Skin epidermis (tissue), 12 donors: ENCODE measurements around the gene CACNA1S.

ENCODE experiments used
- H3K27ac ChIP-seq, 21 experiments: fragments of 200-600 bp; sonication (generic) in 11 of 21; one replicate each; pipeline ENCODE4 v1.5.0; 2020; ENCODE audit warnings: mild to moderate bottlenecking in 3 of 21, inconsistent platforms in 2 of 21, moderate library complexity in 2 of 21
- H3K4me3 ChIP-seq, 7 experiments: fragments of 200-600 bp; sonication (generic) in 2 of 7; one replicate each; pipeline ENCODE4 v1.5.0; 2020; ENCODE audit warnings: inconsistent platforms in 2 of 7, mild to moderate bottlenecking in 2 of 7, moderate library complexity in 1 of 7

CACNA1S gene

DNA sequence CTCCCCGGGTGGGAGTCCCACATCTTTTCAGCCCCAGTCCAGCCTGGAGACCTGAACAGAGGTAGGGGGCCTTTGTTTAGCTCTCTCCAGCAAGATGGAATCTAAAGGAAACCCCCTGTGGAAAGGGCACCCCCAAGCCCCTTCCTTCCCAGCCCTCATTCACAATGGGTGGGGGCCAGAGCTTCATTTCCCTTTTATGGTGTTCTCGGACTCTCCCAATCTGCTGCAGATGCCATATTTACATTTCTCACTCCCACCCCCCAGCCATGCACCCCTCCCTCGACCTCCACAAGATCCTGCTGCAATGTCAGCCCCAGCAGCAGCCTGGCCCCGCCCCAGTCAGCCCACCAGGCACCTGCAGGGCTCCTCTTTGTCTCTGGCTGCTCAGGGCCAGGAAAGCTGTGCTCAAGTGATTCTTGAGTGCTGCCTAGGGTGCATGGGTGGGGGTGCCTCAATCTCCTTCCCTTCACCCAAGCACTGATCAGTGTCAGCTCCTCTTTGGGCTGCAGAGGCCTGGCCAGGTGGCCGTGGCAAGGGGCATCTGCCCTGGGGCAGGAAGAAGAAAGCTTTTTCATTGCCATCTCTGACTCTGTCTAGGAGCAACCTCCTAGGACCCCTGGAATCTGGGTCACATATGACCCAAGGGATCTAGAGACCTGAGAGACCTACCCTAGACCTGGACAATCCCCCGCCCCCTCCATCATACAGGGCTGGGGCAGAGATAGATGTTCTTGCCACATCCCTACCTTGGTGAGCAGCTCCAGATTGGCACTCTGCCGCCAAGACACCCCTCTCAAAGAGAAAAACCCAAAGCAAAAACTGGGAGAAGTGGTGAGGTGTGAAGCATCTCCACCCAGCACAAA, 90.4 kb downstream of the CACNA1S start:
- H3K27ac ChIP-seq = peak overlapping the region in 13 of 21 experiments; percentile 28 to 90 (median 74)
- H3K4me3 ChIP-seq = peak overlapping the region in 5 of 7 experiments; percentile 50 to 59 (median 55)

DNA sequence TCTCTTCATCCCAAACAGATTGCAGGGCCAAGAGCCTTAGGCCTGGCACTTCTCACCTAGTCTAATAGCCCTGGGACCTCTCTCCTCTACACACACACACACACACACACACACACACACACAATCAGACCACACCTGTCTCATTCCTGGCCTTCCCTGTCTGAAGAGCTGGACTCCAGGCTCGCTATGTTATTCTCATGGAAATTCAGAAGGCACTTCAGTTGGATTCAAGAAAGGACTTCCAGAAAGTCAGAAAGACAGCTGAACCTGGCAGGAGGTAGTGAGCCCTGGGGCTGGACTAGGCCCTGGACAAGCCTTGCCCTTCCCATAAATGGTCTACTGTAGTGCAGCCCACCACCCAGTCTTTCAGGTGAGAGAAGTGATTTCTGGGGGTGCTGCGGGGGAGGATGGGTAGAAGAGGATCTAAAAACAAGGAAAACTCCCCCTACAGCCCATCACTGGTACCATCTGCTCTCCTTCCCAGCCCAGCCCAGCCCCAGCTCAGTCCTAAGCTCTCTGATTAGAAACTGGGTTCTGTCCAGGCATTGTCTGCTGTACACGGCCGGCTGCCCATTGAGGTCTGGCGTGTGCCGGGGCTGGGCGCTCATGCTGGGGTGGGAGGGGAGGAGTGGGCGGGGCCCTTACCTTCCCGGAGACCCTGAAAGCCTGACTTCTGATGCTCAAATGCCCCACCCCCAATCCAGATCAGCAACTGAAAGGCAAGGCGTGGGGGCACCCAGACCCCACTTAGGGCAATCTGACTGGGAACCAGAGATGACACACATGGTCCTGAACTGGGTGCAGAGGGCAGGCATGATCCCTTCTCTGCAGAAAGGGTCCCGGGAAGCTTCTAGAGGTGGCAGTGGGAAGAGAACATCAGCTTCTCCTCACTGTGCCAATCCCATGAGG, 91.3 kb downstream of the CACNA1S start:
- Histone ChIP-seq H3K27ac (peak overlapping the region in 16 of 21 experiments; percentile 19 to 90 (median 68)), H3K4me3 (no peak overlapping the region)

DNA sequence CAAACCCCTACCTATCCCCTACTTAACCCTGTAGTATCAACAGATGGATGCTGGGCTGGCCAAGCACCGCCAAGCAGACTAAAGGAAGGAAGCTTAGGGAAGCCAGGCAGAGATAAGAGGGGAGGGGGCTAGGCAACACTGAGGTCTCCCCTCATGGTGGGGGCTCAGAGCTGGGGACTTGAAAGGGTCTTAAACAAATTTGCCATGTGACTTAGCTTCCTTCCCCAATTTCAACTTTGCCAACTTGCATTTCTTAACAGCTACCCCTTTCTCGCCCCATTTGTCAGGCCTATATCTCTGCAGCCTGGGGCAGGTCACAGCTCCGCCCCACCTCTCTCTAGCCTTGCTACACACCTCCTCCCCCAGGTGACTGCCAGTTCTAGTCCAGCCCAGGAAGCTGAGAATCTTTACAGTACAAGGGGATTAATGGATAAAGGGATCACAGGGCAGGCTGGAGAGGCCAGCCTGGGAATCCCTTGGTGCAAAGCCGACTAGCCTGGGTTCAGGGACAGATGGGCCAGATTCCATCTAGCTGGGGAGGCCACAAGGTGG, 92.1 kb downstream of the CACNA1S start:
- Histone ChIP-seq H3K4me3 (no peak overlapping the region), H3K27ac (peak overlapping the region in 17 of 21 experiments; percentile 13 to 90 (median 65))

DNA sequence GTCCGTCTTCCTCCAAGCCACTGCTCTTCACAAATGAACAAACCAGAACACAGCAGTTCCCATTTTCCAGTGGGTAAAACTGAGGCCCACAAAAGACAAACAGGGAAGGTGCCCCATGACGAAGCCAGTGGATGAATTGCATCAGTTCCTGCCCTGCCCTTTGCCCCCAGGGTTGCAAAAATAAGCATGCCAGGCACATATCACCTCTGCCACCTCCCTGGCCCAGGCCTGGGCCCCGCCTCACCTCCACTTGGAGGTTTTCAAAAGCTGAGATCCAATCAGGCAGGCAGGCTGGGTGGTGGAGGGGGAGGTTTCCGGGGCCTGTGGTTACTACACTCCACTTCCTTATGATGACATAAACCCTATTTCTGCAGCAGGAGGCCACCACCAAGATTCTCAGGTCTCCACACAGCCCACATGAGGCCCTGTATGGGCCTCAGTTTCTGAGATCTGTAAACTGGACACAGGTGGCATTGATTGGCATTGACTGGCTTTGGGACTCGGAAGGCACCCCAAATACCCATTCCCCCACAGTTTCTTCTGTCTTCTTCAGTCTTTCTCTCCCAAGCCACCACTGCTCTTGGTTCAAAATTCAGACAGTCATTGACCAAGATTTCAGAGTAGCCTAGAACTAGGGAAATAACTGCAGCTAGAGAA, 92.8 kb downstream of the CACNA1S start:
- Histone ChIP-seq H3K4me3 (no peak overlapping the region), H3K27ac (peak overlapping the region in 13 of 21 experiments; percentile 13 to 90 (median 74))

DNA sequence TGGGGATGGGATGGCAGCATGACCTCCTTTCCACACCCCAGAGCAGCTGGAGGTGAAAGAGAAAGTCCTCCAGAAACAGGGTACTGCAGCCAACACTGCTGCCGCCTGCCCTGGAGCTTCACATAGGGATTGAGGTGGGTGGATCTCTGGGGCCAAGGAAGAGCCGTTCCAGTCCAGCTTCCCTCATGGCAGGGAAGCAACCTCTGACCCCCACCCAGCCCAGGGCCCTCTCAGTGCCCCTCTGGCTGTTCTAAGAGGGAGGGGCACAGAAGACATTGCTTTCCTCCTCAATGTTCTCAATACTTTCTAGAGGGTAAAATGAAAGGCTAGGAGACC, 94.4 kb downstream of the CACNA1S start:
- no peak overlapping the region for H3K4me3 ChIP-seq
- H3K27ac ChIP-seq = no peak overlapping the region

DNA sequence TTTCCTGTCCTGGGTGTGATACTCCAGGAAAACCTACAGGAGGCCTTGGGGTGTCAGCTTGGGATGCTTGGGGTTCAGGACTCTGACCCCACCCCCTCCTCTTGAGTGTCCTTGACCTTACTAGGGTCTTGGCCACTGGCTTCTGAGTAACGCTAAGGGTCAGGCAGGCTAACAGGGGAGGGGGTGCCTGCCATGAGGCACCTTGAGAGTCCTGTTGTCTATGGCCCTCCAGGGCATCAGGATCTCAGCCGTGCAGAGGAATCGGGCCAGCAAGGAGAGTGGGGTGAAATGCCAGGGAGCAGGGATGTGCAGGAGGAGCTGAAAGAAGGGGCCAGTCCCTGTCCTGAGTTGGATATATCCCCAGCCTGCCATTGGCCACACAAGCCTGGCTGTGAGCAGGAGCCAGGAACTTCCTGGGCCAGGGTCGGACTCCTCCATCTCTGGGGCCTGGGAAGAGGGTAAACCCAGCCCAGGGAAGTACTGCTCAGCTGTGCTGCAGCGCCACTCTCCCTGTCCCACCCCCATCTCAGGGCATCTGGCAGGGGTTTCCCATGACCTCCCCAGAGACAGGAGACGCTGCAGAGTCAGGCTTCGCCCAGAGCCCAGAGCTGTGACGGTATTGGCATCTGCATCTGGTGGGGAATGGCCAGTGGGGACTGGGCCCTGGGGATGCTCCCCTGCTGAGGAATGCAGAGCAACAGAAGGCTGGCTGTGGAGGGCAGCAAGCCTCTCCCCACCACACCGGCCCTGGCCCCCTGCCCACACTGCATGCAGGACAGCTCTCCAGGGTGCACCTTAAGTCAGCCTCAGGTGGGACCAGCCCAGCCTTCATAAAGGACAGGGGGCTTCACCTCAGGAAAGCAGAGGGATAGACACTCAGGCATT, 95.0 kb downstream of the CACNA1S start:
- Histone ChIP-seq H3K4me3 (no peak overlapping the region), H3K27ac (peak overlapping the region in 2 of 21 experiments; percentile 1 to 18)

DNA sequence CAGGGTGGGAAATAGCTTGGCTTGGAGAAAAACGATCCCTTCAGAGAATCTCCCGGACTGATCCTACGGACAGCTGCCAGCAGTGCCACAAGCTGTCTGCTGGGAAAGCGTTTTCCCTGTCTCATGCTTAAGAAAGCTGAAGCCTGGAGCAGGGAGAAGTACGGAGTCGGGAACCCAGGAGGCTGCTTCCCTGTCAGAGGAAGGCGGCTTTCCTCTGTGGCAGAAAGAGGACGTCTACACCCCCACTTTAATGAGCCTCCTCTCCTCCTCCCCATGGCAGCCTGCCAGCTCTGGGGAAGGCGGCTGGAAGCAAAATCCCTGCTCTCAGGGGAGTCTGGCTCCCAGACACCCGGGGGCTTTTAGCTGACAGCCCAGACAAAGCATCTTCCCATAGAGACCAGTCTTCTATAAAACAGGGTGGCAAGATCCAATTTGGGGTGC, 96.0 kb downstream of the CACNA1S start:
- H3K4me3 ChIP-seq = no peak overlapping the region
- H3K27ac ChIP-seq = peak overlapping the region in 2 of 21 experiments; percentile 1 to 18

DNA sequence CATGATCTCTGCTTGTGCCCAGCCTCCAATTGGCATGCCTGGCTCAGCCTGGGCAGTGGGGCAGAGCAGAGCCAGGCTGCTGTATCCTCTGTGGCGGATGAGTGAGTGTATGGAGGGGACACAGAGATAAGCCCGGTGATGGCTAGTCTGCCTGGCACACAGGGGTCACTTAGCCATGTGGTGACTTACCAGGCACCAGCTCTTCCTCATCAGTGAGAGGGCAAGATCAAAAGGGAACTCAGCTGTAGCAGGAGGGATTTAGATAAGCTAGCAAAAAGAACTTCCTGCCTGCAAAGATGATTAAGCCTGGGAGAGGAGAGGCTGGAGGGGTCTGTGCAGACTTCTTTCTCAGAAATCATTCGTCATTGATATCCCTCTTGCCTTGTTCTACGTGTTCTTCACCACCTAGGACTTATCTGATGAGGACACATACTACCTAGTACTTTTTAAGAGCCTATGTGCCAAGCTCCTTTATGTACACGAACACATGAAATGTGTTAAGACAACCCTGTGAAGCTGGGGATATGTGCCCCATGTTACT, 96.6 kb downstream of the CACNA1S start:
- Histone ChIP-seq H3K27ac (peak overlapping the region in 2 of 21 experiments; percentile 1 to 15), H3K4me3 (no peak overlapping the region)

DNA sequence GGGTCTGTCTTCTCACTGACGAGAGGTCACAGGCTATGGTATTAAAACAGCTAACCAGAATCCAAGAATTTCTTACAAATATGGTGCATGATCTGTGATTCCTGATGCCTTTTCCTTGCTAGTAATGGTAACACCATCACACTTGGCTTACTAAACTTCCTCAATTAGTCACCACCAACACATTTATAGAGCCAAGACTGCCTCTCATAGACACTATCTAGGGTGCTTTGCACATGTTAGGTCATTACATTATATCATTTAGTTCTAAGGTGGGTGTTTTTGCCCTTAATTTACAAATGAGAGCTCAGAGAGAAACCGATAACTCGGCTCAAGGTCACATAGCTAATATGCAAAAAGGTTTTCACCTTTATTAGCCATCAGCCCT, 97.4 kb downstream of the CACNA1S start:
- H3K4me3 ChIP-seq = no peak overlapping the region
- H3K27ac ChIP-seq = no peak overlapping the region

DNA sequence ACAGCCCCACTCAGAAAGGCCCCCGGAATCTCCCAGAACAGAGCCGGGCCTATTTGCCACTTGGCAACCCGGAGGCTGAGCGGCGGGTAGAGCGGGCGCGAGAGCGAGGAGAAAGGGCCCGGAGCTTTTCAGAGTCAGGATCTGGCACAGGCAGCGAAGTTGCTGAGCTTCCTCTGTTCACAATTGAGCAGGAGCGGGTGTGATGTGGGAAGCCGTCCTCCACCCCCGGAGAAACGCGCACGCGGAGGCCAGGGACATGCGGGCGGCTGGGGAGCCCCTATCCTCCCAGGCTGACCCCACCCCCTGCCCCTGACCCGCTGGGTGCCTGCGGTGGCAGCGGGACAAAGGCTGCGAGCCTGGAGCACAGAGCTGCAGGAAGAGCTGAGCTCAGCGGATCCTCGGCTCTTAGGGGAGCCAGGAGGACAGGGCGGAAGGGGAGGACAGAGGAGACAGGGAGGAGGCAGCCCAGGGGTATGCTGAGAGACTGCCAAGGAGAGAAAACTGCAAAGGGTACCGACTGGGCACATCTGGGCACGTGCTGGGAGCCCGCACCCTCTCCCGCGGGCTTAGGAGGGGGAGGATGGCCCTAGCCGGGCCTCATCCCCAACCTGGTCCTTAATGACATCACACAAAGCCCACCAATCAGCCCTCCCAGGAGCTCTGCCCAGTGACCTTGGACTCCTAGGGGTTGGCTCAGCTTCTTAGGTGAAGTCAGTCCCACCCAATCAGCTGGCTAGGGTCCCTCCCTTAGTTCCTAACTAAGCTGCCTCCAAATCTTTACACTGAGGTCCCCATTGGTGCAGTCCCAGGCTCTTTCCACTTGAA, 98.0 kb downstream of the CACNA1S start:
- H3K4me3 ChIP-seq = peak overlapping the region in 1 of 7 experiments; percentile 4
- peak overlapping the region in 1 of 21 experiments; percentile 5 for H3K27ac ChIP-seq

DNA sequence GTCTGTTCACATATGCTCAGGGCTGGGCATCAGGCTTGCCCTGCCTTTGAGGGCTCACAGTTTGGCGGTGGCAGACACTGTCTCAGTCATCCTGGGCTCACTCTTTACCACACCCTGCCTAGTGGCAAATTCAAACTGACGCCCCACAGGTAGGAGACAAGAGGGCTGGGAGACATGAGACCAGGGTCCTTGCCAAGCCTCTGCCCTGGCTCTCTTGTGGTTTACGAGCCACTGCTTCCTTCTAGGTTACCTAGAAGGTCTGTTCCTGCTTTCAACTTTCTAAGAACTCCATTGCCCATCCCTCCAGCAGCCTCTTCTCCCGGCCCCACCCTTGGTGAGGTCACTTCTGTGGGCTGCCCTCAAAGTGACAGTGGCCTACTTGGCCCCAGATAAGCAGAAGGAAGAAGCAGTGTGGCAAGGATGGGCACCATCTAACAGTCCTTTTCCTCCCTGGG, 99.2 kb downstream of the CACNA1S start:
- no peak overlapping the region for H3K4me3 ChIP-seq
- H3K27ac ChIP-seq = no peak overlapping the region

DNA sequence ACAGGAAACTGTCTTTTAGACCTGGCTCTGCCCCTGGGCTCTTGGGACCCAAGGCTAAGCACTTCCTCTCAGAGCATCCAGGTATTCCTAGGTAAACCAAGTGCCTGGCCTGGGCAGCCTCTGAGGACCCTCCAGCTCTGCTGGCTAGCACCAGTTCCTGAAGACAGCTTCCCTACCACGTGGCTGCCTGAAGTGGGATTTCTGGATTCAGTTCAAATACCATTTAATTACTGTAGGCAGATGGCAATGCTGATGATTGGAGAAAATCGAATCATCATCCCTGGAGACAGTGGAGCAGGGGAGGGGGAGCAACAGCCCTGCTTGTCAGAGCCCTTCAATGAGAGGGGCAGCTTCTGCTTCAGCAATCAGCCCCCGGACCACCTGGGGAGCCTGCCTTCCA, 100.6 kb downstream of the CACNA1S start:
- no peak overlapping the region for H3K4me3 ChIP-seq
- no peak overlapping the region for H3K27ac ChIP-seq

DNA sequence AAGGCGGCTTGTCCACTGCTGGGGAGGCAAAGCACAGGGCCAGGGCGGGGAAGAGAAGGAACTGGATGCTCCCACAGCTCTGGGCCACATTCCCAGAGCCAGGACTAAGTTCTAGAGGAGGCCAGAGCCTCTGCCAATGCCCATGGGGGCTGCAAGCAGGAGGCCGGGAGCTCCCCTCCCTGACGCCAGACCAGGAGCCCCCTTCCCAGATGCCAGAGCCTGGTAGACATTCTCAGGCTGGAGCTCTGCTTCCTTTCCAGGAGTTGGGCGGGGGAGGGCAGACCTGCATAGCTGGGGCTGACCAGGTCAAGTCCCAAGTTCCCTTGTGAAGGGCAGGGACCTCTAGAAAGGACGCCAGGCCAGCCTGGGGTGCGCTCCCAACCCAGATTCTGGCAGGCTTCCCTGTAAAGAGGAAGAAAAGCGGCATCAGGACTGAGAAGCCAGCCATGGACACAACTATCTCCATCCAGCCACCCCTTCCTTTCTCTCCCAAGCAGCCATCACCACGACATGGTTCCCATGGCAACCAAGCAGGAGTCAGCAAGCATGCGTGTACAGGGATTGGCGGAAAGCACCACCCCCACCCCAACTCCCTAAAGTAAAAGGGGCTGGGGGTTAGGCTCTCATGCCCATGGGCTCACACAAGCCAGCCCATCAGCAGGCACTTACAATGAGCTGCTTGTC, 102.1 kb downstream of the CACNA1S start:
- Histone ChIP-seq H3K27ac (no peak overlapping the region), H3K4me3 (no peak overlapping the region)

DNA sequence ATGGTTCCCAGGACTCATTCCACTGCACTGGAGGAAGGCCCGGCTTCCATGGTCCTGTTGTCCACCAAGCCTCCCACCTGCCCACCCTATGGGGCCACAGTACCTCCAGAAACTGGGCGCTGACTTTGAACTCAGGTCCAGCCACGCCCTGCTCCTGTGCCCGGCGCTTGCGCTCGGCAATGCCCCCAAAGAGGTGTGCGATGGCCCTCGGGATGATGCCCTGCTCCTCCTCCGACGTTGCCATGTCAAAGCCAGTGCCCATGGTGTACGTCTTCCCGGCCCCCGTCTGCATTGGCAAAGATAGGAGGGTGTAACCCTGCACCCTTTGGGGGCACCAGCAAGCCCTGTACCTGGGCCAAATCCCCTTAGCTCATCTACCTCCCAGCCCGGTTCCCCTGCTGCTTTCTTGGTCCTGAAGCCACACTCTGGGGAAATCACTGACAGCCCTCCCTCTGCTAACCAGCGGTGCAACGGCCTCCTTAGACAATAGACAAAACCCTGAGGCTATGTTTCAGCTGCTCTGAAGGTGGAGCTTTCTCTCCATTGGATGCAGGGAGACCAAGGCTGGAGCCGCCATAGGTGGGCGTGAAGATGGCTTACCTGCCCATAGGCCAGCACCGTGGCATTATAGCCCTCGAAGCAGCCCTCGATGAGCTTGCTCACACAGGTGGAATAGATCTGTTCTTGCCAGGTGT, 103.4 kb downstream of the CACNA1S start:
- Histone ChIP-seq H3K27ac (no peak overlapping the region), H3K4me3 (no peak overlapping the region)

DNA sequence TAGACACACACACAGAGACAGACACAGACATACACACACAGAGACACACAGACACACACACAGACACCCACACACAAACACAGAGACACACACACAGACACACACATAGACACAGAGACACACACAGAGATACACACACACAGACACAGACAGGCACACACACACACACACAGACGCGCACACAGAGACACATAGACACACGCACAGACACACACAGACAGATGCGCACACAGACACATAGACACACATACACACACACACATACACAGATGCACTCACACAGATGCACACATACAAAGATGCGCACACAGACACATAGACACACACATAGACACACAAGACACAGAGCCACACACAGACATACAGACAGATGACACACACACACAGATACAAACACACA, 104.7 kb downstream of the CACNA1S start:
- no peak overlapping the region for H3K4me3 ChIP-seq
- H3K27ac ChIP-seq = no peak overlapping the region

DNA sequence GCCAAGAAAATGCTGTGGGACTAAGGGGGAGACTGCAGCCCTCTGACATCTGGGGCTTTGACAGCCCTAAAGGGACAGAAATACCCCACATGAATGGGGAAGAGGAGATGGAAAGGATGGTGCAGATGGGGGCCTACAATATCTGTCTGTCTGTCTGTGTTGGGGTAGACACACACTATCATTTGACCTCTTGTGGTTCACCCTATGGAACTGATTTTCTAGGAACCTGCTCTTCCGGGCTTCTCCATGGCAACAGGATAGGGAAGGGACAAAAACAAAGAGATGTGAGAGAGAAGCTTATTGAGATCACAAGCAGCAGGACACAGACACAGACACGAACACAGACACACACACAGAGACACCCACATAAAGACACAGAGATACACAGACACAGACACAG, 105.8 kb downstream of the CACNA1S start:
- H3K4me3 ChIP-seq = no peak overlapping the region
- no peak overlapping the region for H3K27ac ChIP-seq
